Endometrial microvascular endothelial cells (primary cell): ENCODE data around the gene AKAP13. TPM values are rescaled to one million over a fixed set of nuclear protein-coding genes. Genes with fewer than 3 reads are reported as not detected.

Experiments used
- in situ Hi-C: cut with HindIII; loops from 2 replicates; pipeline ENCODE4 v1.10.0; 2017; ENCODE audit warnings: low sequenced_read_pairs, low pct_unique_long_range_greater_than_20kb; ENCODE audit errors: inconsistent ontology term
- total RNA-seq: library from RNA; depleted of rRNA; stranded (reverse); fragments of >200 nt; gene quantifications from one replicate; pipeline ENCODE4 v1.2.3, GENCODE V29; 2015; ENCODE audit errors: inconsistent ontology term

AKAP13 gene
- total RNA-seq, 1 donor from 2014 or later, result 27.7 TPM

- in situ Hi-C loops, result no loop called here
Measured at GRCh38 chr15:85541744-85542143, 161.3 kb downstream of the AKAP13 start.

- in situ Hi-C loops, result no loop called here
Measured at GRCh38 chr15:85542488-85542887, 162.1 kb downstream of the AKAP13 start.

- in situ Hi-C loops, result no loop called here
Measured at GRCh38 chr15:85542895-85543331, 162.5 kb downstream of the AKAP13 start.

GRCh38 chr15:85543741-85544155 is 163.3 kb downstream of the AKAP13 start:
- in situ Hi-C loops, result no loop called here

DNA sequence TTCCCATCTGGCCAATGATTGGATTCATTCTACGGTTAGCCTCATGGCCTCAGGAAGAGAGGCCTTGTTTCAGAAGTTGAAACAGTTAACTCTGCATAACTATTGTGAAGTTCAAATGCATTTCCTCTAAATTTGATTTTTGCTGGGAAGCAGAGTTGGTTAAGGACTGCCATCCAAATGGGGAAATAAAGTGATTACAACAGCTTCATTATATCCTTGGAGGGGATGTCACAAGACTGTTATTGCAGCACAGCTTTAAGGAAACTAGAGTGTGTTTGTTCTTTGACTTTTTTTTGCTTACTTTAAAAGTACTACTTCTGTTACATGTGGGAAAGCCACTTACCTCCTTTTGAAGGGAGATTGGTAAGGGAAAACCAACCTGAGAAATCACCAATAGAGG is 164.8 kb downstream of the AKAP13 start:
- in situ Hi-C loops, result loop anchor here (5.0 kb wide), 1 partner anchor 72 kb away; no protein-coding TSS in a partner anchor

- in situ Hi-C loops, result loop anchor here (5.0 kb wide), 1 partner anchor 72 kb away; no protein-coding TSS in a partner anchor
Measured at GRCh38 chr15:85545752-85546151, 165.3 kb downstream of the AKAP13 start.

- in situ Hi-C loops, result loop anchor here (5.0 kb wide), 1 partner anchor 70 kb away; no protein-coding TSS in a partner anchor
Measured at GRCh38 chr15:85547386-85547785, 167.0 kb downstream of the AKAP13 start.

DNA sequence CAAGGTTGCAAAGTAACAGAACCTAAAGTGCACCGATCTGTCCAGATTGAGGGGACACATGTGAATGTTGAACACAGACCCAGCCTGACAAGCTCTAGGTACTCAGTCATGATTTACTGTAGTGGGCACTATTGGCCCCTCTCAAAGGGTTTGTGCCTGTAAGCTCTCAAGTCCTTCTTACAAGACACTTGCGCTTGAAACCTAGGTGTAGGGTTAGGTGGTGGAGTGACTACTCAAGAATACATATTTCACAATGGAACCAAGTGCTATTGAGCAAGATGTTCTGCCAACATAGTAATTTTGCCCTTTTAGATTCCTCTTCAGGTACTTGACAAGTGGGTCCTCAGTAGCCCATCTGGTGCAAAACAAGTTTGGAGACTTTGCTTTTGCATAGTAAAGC is 169.9 kb downstream of the AKAP13 start:
- in situ Hi-C loops, result no loop called here

- in situ Hi-C loops, result no loop called here
Measured at GRCh38 chr15:85551221-85551832, 170.9 kb downstream of the AKAP13 start.

DNA sequence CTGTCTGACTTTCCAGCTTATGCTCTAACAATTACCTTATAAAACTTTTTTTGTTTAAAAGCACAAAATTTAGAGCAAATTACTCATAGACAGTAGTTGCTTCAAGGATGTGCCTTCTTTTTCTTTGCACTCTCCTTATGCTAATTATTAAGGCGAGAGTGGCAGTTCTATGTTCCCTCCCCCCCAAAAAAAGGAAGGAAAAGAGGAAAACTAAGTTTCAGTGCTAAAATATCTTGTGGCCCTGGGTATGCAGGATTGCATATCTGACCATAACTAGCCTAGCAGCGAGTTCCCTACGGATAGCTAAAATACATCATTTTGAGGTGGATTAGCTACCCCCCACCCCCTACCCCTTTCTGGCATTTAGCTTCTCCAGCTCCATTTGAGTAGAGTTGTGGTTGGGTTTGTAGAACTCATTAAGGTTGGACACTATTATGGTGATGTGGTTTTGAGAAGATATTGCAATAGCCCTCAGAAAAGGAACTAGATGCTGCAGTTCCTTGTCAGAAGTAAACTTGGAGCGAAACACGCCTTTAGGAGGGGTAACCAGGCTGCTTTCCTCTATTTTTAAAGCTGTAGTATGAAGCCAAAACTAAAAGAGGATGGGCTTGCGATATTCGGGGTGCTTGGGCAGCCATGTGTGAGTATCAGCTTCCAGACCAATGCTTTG is 174.6 kb downstream of the AKAP13 start:
- in situ Hi-C loops, result no loop called here

- in situ Hi-C loops, result no loop called here
Measured at GRCh38 chr15:85555875-85556617, 175.6 kb downstream of the AKAP13 start.

- in situ Hi-C loops, result no loop called here
Measured at GRCh38 chr15:85556618-85556895, 176.2 kb downstream of the AKAP13 start.

GRCh38 chr15:85557385-85557784 is 177.0 kb downstream of the AKAP13 start:
- in situ Hi-C loops, result no loop called here

DNA sequence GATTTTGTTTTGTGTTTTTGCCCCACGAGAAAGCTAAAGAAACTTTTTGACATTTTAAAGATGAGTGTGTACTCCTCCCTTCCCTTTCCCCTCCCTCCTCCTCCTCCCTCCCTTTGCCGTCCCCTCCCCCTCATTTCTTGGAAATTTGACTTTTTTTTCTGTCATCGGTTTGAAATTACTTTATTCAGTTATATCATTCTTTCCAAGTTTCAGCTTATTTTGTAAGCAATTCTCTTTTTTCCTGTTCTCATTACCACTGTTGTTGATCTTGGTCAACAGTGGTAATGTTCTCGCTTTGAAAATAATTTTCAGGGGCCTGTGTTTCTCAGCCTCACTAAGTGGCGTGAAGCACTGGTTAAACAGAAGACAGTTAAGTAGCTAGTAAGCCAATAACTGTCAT is 178.4 kb downstream of the AKAP13 start:
- in situ Hi-C loops, result no loop called here

GRCh38 chr15:85559530-85559929 is 179.1 kb downstream of the AKAP13 start:
- in situ Hi-C loops, result no loop called here

- in situ Hi-C loops, result no loop called here
Measured at GRCh38 chr15:85562824-85563223, 182.4 kb downstream of the AKAP13 start.

GRCh38 chr15:85563328-85563727 is 182.9 kb downstream of the AKAP13 start:
- in situ Hi-C loops, result no loop called here

GRCh38 chr15:85563731-85564130 is 183.3 kb downstream of the AKAP13 start:
- in situ Hi-C loops, result no loop called here

- in situ Hi-C loops, result no loop called here
Measured at GRCh38 chr15:85564686-85565085, 184.3 kb downstream of the AKAP13 start.

DNA sequence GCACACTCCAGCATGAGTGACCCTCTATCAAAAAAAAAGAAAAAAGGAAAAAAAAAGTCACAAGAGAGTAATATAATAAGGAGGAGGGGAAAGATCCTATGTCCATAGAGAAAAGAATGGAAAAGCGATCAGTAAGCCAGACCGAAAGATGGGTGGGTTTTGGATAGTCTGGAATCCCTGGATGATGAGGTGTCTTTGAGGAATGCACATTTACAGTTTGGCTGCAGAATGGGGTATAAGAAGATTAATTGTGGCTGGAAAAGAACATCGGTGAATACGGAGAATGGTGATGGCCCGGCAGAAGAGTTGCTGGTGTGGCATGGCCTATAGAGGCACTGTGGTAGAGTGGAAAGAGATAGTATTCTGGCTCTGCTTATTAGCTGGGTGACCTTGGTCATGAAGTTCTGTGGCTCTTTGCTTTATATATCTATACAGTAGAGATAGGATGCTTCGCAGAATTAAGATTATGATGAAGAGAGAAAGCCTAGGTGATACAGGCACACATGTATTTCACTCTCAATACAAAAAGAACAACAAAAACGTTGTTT is 187.9 kb downstream of the AKAP13 start:
- in situ Hi-C loops, result no loop called here
